HEK293 (cell line): Measurements from ENCODE around the gene NCKAP5.

Experiments
- CTCF ChIA-PET: fragments of 350-600 bp; formaldehyde crosslinking; extraction: SDS; loops from one replicate; lab custom pipeline; 2021; ENCODE audit warnings: antibody characterized with exemption; lab: Yijun Ruan, JAX
- POLR2A ChIA-PET: fragments of 300-600 bp; formaldehyde crosslinking; extraction: SDS; loops from one replicate; lab custom pipeline; 2020; ENCODE audit warnings: antibody characterized with exemption, inconsistent platforms; lab: Yijun Ruan, JAX
- H3K27ac ChIP-seq: fragments of 200-500 bp; sonication (Bioruptor generic); 2 replicates; pipeline ENCODE4 v1.5.1; 2014; ENCODE audit warnings: low read depth, low read length, control low read depth, inconsistent platforms; ENCODE audit errors: extremely low read depth
- H3K36me3 ChIP-seq, 2 experiments: fragments of 200-500 bp in 1 of 2; sonication (Bioruptor generic) in 1 of 2; 1 replicate in 1 of 2; 2 replicates in 1 of 2; pipeline ENCODE4 v1.5.1; 2014 to 2017; ENCODE audit warnings: inconsistent platforms in 2 of 2, low read length in 2 of 2; ENCODE audit not compliant: control insufficient read depth in 2 of 2, insufficient read depth in 1 of 2
- H3K4me1 ChIP-seq: fragments of 200-500 bp; sonication (Bioruptor generic); 2 replicates; pipeline ENCODE4 v1.5.1; 2014; ENCODE audit warnings: mild to moderate bottlenecking, low read length, inconsistent platforms; ENCODE audit not compliant: control insufficient read depth, insufficient read depth
- H3K4me3 ChIP-seq: 2 replicates; pipeline ENCODE4 v1.5.1; 2011; ENCODE audit warnings: low read depth, mild to moderate bottlenecking, control low read depth, low read length, moderate library complexity
- H3K9me3 ChIP-seq: fragments of 200-500 bp; sonication (Bioruptor generic); 2 replicates; pipeline ENCODE4 v1.5.1; 2014; ENCODE audit warnings: low read depth, low read length, inconsistent platforms; ENCODE audit not compliant: control insufficient read depth, insufficient read depth
- GLI2 ChIP-seq: fragments of 450-650 bp; formaldehyde crosslinking; IDR thresholded peaks from 2 replicates; pipeline ENCODE4; 2017; ENCODE audit warnings: missing biosample characterization, missing genetic modification characterization, low read depth, borderline replicate concordance
- OSR2 ChIP-seq: fragments of 450-650 bp; formaldehyde crosslinking; IDR thresholded peaks from 2 replicates; pipeline ENCODE4 v1.5.1; 2016; ENCODE audit warnings: missing biosample characterization, missing genetic modification characterization
- YY2 ChIP-seq: fragments of 450-650 bp; formaldehyde crosslinking; IDR thresholded peaks from 2 replicates; pipeline ENCODE4 v1.5.1; 2016; ENCODE audit warnings: missing biosample characterization, missing genetic modification characterization
- ZBTB1 ChIP-seq: fragments of 450-650 bp; formaldehyde crosslinking; IDR thresholded peaks from 2 replicates; pipeline ENCODE4 v1.5.1; 2016; ENCODE audit warnings: missing biosample characterization, missing genetic modification characterization
- ZFP3 ChIP-seq: fragments of 450-650 bp; formaldehyde crosslinking; IDR thresholded peaks from 2 replicates; pipeline ENCODE4 v1.5.1; 2016; ENCODE audit warnings: low read depth, missing biosample characterization, missing genetic modification characterization
- ZNF114 ChIP-seq: fragments of 450-650 bp; formaldehyde crosslinking; IDR thresholded peaks from 2 replicates; pipeline ENCODE4 v1.5.0; 2017; ENCODE audit warnings: missing biosample characterization, missing genetic modification characterization
- ZNF16 ChIP-seq: fragments of 450-650 bp; formaldehyde crosslinking; IDR thresholded peaks from 2 replicates; pipeline ENCODE4 v1.5.1; 2016; ENCODE audit warnings: low read depth, missing biosample characterization, missing genetic modification characterization
- ZNF292 ChIP-seq: fragments of 450-650 bp; formaldehyde crosslinking; IDR thresholded peaks from 2 replicates; pipeline ENCODE4 v1.5.1; 2016; ENCODE audit warnings: low read depth, missing biosample characterization, missing genetic modification characterization, borderline replicate concordance
- ZNF302 ChIP-seq: fragments of 450-650 bp; formaldehyde crosslinking; IDR thresholded peaks from 2 replicates; pipeline ENCODE4 v1.5.1; 2016; ENCODE audit warnings: missing biosample characterization, missing genetic modification characterization, low read depth
- ZNF501 ChIP-seq: fragments of 450-650 bp; formaldehyde crosslinking; IDR thresholded peaks from 2 replicates; pipeline ENCODE4 v1.5.1; 2016; ENCODE audit warnings: missing biosample characterization, missing genetic modification characterization
- ZNF544 ChIP-seq: fragments of 450-650 bp; formaldehyde crosslinking; IDR thresholded peaks from 2 replicates; pipeline ENCODE4 v1.5.0; 2017; ENCODE audit warnings: missing biosample characterization, missing genetic modification characterization
- ZNF560 ChIP-seq: fragments of 450-650 bp; formaldehyde crosslinking; IDR thresholded peaks from 2 replicates; pipeline ENCODE4 v1.5.1; 2017; ENCODE audit warnings: missing biosample characterization, missing genetic modification characterization, borderline replicate concordance
- ZNF670 ChIP-seq: fragments of 450-650 bp; formaldehyde crosslinking; IDR thresholded peaks from 2 replicates; pipeline ENCODE4 v1.5.1; 2016; ENCODE audit warnings: missing biosample characterization, missing genetic modification characterization, low read depth
- ZSCAN16 ChIP-seq: fragments of 450-650 bp; formaldehyde crosslinking; IDR thresholded peaks from 2 replicates; pipeline ENCODE4 v1.5.1; 2016; ENCODE audit warnings: missing biosample characterization, missing genetic modification characterization
- ZSCAN30 ChIP-seq: fragments of 450-650 bp; IDR thresholded peaks from 2 replicates; pipeline ENCODE4 v1.5.1; 2018; ENCODE audit warnings: missing biosample characterization, mild to moderate bottlenecking, missing genetic modification characterization, moderate library complexity
- TF ChIP-seq, protein P1 (sequence below): fragments of 450-650 bp; formaldehyde crosslinking; IDR thresholded peaks from 2 replicates; pipeline ENCODE4 v1.5.1; 2016; ENCODE audit warnings: missing biosample characterization, missing genetic modification characterization
- TF ChIP-seq, protein P2 (sequence below): fragments of 450-650 bp; formaldehyde crosslinking; IDR thresholded peaks from 2 replicates; pipeline ENCODE4 v1.5.1; 2016; ENCODE audit warnings: missing biosample characterization, missing genetic modification characterization
- TF ChIP-seq, protein P3 (sequence below): fragments of 450-650 bp; formaldehyde crosslinking; conservative IDR thresholded peaks from 2 replicates; pipeline ENCODE4 v1.5.1; 2016; ENCODE audit warnings: low read depth, missing biosample characterization, missing genetic modification characterization

Gene NCKAP5

DNA sequence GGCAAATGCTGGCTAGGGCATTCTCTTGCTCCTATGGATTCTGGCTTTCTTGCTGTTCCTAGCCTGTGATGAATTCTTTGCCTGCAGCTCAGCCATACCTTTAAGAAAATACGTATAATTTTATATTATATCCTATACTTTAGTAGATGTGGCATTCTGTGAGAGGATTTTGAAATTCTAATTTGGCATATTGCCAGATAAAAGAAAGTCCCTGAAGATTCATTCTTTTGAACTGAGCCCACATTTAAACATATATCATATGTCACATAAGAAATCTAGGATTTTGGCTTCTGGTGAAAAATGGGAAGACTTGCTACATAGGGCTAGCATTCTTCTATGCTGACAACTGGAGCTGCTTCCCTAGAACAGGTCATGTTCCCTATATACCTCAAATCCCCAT lies 806.8 kb downstream of the NCKAP5 start:
- POLR2A ChIA-PET: no interaction called here

DNA sequence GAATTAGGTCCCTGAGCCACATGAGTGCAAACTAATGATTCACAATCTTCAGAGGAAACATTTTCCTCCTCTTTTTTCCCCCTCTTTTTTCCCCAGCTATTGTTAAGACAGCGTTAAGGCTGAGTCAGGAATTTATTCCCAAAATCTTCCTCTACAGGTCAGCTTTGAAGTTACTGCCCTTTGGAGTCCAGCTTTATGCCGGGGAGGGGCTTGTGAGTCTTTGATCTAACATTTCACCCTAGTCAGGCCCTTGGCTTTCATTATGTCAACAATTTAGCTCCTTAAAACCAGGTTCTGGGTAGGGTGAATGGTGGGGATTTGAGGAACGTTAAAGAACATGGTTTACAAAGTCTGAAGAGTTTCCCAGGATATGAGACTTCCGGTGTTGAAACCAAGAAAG lies 807.3 kb downstream of the NCKAP5 start:
- Histone ChIP-seq H3K27ac (no peak overlapping the region), H3K9me3 (no peaks in the 10 kb centered on the region)

More for the DNA sequence above, 806.8 kb downstream of the NCKAP5 start:
- TF ChIP-seq ZNF292 (tag by site-specific recombination) (no peak), YY2 (tag by site-specific recombination) (no peak), ZNF501 (no peak), ZBTB1 (tag by site-specific recombination) (no peak), ZNF544 (no peak), GLI2 (tag by site-specific recombination) (no peak), ZNF302 (tag by site-specific recombination) (no peak), ZNF16 (no peak), ZSCAN16 (tag by site-specific recombination) (no peak)
- TF ChIP-seq, protein P1, sequence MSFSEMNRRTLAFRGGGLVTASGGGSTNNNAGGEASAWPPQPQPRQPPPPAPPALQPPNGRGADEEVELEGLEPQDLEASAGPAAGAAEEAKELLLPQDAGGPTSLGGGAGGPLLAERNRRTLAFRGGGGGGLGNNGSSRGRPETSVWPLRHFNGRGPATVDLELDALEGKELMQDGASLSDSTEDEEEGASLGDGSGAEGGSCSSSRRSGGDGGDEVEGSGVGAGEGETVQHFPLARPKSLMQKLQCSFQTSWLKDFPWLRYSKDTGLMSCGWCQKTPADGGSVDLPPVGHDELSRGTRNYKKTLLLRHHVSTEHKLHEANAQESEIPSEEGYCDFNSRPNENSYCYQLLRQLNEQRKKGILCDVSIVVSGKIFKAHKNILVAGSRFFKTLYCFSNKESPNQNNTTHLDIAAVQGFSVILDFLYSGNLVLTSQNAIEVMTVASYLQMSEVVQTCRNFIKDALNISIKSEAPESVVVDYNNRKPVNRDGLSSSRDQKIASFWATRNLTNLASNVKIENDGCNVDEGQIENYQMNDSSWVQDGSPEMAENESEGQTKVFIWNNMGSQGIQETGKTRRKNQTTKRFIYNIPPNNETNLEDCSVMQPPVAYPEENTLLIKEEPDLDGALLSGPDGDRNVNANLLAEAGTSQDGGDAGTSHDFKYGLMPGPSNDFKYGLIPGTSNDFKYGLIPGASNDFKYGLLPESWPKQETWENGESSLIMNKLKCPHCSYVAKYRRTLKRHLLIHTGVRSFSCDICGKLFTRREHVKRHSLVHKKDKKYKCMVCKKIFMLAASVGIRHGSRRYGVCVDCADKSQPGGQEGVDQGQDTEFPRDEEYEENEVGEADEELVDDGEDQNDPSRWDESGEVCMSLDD: no peak
- TF ChIP-seq, protein P2, sequence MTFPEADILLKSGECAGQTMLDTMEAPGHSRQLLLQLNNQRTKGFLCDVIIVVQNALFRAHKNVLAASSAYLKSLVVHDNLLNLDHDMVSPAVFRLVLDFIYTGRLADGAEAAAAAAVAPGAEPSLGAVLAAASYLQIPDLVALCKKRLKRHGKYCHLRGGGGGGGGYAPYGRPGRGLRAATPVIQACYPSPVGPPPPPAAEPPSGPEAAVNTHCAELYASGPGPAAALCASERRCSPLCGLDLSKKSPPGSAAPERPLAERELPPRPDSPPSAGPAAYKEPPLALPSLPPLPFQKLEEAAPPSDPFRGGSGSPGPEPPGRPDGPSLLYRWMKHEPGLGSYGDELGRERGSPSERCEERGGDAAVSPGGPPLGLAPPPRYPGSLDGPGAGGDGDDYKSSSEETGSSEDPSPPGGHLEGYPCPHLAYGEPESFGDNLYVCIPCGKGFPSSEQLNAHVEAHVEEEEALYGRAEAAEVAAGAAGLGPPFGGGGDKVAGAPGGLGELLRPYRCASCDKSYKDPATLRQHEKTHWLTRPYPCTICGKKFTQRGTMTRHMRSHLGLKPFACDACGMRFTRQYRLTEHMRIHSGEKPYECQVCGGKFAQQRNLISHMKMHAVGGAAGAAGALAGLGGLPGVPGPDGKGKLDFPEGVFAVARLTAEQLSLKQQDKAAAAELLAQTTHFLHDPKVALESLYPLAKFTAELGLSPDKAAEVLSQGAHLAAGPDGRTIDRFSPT (tag by site-specific recombination): no peak
- TF ChIP-seq, protein P3, sequence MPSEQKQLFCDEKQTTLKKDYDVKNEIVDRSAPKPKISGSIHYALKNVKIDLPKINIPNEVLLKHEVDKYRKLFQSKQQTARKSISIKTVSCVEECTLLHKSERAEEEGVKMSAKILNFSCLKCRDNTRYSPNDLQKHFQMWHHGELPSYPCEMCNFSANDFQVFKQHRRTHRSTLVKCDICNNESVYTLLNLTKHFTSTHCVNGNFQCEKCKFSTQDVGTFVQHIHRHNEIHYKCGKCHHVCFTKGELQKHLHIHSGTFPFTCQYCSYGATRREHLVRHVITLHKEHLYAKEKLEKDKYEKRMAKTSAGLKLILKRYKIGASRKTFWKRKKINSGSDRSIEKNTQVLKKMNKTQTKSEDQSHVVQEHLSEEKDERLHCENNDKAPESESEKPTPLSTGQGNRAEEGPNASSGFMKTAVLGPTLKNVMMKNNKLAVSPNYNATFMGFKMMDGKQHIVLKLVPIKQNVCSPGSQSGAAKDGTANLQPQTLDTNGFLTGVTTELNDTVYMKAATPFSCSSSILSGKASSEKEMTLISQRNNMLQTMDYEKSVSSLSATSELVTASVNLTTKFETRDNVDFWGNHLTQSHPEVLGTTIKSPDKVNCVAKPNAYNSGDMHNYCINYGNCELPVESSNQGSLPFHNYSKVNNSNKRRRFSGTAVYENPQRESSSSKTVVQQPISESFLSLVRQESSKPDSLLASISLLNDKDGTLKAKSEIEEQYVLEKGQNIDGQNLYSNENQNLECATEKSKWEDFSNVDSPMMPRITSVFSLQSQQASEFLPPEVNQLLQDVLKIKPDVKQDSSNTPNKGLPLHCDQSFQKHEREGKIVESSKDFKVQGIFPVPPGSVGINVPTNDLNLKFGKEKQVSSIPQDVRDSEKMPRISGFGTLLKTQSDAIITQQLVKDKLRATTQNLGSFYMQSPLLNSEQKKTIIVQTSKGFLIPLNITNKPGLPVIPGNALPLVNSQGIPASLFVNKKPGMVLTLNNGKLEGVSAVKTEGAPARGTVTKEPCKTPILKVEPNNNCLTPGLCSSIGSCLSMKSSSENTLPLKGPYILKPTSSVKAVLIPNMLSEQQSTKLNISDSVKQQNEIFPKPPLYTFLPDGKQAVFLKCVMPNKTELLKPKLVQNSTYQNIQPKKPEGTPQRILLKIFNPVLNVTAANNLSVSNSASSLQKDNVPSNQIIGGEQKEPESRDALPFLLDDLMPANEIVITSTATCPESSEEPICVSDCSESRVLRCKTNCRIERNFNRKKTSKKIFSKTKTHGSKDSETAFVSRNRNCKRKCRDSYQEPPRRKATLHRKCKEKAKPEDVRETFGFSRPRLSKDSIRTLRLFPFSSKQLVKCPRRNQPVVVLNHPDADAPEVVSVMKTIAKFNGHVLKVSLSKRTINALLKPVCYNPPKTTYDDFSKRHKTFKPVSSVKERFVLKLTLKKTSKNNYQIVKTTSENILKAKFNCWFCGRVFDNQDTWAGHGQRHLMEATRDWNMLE (tag by site-specific recombination): no peak
- H3K4me1 ChIP-seq: no peaks in the 10 kb centered on the region
- H3K36me3 ChIP-seq: no peaks in the 10 kb centered on the region
- no peaks in the 10 kb centered on the region for H3K9me3 ChIP-seq
- H3K27ac ChIP-seq: no peak overlapping the region
- CTCF ChIA-PET: interaction anchor here (0.6 kb wide), 1 partner anchor 386 kb away, joined by 6 read pairs; no protein-coding TSS in a partner anchor
- H3K4me3 ChIP-seq: no peak overlapping the region

More for the DNA sequence above, 807.3 kb downstream of the NCKAP5 start:
- TF ChIP-seq ZNF670 (tag by site-specific recombination) (no peak), ZNF560 (no peak), ZSCAN30 (no peak), ZFP3 (tag by site-specific recombination) (no peak), ZNF114 (tag by site-specific recombination) (no peak), OSR2 (tag by site-specific recombination) (no peak)
- TF ChIP-seq, protein P2 (tag by site-specific recombination): no peak
- Histone ChIP-seq H3K36me3 (no peaks in the 10 kb centered on the region), H3K4me1 (no peaks in the 10 kb centered on the region), H3K4me3 (no peak overlapping the region)
- ChIA-PET POLR2A (no interaction called here), CTCF (interaction anchor here (0.6 kb wide), 1 partner anchor 386 kb away, joined by 6 read pairs; no protein-coding TSS in a partner anchor)
